Stimulated activated CD8-positive, alpha-beta memory T cell treated with anti-CD3 and anti-CD28 coated beads, Interleukin-15, amount 100 ng/mL, for 1 hour (primary cell): ENCODE measurements around the gene APPL2.
"Not testable (repeated sequence)": the region's sequence is repeated elsewhere in the genome, so short reads cannot be mapped to it uniquely, and the experiment has no call there.

Experiments used
- DNase-seq: peaks from one replicate; pipeline ENCODE4 v3.0.0-alpha.2; 2020; ENCODE audit warnings: low read depth

The APPL2 gene

DNA sequence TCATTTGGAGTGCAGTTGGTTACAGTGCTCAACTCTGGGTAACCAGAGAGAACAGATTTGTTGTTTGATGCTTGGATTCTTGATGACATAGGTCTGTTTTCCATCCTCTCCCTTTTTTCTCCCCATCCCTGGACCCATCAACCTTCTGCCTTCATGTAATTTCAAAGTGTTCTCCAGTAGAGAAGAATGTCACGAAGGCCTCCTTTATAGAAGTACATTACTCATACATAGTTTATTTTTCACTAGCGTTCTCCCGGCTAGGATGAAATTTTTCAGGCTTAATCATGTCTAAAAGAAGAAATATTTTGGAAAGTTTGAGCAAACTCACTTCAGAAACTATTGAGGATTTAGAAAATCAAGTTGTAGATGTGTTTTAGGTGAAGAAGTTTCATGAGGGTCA lies 20.9 kb upstream of the APPL2 start:
- DNase-seq = no peak

DNA sequence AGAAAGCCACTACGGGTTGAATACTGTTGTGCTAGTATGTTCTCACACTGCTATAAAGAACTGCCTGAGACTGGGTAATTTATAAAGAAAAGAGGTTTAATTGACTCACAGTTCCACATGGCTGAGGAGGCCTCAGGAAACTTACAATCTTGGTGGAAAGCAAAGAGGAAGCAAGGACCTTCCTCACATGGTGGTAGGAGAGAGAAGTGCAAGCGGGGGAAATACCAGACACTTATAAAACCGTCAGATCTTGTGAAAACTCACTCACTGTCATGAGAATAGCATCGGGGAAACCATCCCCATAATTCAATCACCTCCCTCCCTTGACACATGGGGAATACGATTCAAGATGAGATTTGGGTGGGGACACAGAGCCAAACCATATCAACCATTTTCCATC lies 20.5 kb upstream of the APPL2 start:
- not testable (repeated sequence) for DNase-seq

DNA sequence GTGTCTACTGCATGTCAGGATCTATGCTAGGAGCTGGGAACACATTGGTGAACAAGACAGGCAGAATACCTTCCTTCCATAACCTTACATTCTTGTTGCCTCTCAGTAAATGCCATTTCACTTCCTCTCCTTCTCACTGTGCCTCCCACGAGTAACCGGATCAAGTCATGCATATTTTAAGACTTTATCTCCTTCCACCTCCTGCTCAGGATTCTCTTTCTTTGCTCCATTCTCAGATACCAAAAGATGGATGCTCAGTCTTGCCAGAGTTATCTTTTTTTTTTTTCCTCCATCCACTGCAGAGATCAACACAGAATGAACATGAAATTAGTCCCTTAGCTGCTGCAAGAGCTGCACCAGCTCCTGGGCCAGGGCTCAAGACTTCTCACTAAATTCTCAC lies 20.0 kb upstream of the APPL2 start:
- DNase-seq = no peak

DNA sequence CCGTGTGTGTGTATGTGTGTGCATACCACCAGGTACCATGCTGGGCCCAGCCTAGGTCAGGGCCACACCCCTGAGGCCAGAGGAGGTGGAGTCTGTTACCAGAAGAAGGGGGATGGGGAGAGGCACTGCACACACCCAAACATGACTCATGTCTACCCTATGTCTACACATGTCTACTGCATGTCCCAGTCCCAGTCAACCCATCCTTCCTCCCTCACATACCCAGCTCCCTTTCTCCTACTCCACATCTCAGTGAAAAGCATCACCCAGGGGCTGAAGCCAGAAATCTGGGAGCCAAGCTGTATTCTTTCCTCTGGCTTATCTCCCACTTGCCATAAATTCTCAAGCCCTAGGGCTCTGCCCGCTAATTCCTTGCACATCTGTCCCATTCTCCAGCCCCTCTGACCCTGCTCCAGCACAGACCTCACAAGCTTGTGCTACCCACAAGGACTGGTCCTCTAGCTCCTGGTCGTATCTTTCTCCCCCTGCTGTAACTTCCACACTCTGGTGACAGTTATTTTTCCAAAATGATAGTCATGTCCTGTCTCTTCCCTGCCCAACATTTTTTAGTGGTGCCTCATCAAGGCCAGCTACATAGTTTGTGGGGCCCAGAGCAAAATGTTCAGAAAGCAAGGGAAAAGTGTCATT lies 18.0 kb upstream of the APPL2 start:
- DNase-seq = no peak

DNA sequence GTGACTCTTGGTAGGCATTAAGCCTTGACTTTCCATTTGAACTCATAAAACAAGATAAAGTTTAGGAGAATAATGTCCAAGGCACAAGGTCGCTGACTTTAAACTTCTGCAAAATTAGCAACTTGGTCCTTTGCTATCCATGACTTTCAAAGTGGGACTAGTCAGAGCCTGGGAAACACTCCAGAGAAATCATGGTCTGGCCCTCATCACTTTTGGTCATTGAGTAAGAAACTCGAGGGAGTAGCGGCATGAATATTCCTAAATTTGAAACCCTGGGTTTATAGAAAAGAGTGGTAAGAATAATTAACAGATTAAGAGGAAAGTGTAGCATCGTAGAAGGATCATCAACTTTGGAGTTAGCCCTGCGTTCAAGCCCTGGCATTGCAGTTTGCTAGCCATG lies 16.9 kb upstream of the APPL2 start:
- no peak for DNase-seq

DNA sequence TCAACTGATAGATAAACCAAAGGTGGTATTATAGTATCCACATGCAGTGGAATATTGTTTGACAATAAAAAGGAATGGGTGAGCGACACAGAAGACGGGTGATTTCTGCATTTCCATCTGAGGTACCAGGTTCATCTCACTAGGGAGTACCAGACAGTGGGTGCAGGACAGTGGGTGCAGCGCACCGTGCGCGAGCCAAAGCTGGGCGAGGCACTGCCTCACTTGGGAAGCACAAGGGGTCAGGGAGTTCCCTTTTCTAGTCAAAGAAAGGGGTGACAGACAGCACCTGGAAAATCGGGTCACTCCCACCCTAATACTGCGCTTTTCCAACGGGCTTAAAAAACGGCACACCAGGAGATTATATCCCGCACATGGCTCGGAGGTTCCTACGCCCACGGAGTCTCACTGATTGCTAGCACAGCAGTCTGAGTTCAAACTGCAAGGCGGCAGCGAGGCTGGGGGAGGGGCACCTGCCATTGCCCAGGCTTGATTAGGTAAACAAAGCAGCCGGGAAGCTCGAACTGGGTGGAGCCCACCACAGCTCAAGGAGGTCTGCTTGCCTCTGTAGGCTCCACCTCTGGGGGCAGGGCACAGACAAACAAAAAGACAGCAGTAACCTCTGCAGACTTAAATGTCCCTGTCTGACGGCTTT lies 9.9 kb upstream of the APPL2 start:
- not testable (repeated sequence) for DNase-seq

DNA sequence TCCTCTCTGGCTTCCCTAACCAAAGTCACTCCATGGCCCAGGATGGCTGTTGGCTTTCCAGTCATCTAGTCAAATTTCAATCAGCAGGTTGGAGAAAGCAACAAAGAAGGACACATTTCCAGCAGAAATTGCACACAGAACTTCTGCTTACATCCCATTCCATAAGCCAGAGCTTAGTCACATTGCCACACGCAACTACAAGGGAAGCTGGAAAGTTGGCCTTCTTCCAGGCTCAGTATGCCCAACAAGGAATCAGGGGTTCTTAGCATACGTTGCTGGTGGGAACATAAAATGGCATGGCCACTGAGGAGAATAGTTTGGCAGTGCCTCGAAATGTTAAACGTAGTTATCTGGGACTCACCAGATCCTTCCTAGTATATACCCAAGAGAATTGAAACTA lies 9.3 kb upstream of the APPL2 start:
- DNase-seq = no peak

DNA sequence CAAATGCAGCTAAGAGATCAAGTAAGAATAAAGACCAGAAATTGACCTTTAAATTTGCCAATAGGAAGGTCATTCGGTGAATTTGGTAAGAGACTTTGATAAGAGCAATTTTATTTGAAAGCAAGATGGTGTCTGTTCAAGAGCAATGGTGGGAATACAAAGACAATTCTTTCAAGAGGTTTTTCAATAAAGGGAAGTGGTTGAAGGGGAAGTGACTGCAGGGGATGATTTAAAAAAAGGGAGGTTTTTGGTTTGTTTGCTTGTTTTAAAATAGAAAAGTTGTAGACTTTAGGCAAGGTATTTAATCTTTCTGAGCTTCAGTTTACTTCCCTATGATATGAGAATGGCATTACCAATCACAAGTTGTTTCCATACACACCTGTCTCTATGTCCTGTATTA lies 4.3 kb upstream of the APPL2 start:
- DNase-seq = no peak

DNA sequence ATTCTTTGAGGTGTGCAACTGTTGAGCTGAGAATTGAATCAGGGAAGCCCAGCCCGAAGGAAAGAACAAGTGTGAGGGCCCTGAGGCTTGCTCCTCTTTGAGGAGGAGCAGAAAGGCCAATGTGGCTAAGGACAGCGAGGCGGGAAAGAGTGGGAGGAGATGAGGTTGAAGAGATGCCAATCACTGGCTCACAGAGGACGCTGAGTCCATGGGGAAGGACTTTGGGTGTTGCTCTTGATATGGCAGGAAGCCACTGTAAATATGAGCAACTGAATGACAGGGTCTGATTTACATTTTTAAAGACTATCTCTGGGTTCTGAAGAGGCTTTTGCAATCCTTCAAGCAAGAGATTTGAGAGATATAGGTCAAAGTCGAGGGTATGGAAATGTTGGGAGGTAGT lies 3.3 kb upstream of the APPL2 start:
- no peak for DNase-seq

DNA sequence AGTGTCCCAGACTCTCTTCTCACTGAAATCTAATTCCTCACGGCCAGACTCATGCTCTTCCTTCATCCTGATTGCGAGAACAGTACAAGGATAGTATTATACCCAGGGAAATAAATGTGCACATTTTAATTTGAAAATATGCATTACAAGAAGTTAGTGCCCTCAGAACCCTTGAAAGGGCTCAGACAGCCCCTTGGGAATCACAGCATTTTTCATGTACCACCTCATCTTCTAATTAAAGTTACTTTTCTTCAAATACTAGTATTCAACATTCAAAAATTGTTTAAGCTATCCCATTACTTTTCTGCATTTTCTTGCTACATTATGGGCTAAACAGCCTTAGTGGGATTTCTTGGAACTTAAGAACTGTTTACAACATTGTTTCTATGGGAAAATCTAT lies 1.7 kb upstream of the APPL2 start:
- no peak for DNase-seq

DNA sequence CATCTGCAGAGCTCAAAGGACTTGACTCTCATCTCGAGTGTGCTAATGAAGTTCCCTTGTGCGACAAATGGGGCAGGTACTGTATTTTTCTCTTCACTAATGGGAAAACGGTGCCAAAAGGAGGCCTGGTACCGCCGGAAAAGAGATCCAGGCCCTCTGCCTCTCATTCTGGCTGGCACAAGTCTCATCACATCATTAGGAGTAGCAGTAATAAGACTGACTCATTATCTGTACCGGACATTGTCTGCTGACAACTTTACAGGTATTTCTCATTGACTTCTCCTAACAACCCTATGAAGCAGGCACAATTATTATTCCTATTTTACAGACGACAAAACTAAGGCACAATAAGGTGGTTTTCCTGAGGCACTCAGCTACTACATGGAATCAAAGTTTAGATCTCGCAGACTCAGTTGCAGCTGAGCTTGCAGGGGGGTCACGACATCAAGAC lies 668 bp downstream of the APPL2 start:
- DNase-seq = no peak

DNA sequence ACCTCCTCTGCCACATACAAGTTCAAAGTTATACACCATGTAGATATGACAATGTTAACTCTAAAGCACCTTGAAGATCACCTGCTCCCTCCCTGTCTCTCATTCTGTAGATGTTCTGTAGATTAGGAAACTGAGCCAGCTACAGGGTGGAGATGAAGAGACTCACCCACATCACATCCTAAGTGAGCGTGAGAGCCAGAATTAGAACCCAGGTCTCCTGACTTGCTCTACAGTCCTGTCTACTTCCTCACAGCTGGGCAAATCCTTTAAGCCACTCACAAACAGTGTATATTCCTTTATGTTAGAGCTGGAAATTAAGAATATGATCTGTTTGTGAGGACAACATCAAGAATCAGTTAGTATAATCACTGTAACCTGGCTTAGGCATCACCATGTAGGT lies 1.8 kb downstream of the APPL2 start:
- no peak for DNase-seq

DNA sequence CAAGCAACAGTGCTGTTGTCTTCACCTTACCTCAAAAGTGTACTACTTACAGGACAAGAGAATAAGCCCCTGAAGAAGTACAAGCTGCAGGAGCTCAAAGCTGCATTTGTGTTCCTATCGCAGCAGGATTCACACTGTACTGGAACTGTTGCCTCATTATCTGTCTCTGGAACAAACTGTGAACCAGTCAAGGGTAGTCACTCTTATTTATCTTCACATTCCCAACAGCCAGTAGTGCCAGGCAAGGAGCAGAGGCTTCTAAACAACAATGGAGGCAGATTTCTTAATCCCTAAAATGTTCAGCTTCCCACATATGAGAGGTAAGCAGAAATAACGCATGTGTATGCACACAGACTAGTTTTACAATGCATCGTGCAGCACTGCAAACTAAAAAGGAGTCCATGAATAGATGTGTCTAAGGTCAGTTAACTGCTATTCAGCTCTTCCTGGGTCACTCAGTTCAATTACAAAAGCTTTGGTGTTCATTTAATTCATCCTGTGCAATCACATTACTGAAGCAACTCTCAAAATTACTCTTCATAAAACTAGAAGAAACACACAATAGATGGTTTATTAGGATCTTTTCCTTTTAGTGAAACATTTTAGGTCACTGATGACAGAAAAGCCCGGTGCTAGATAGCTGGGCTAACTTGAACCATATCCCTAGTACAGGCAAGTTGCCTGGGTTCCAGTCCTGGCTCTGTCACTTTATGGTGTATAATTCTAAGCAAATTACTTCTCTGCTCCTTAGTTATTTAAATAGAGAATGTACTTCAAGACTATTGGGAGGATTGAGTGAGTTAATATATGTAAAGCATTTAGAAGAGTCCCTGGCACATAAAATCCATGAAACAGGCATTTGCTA lies 2.7 kb downstream of the APPL2 start:
- no peak for DNase-seq

DNA sequence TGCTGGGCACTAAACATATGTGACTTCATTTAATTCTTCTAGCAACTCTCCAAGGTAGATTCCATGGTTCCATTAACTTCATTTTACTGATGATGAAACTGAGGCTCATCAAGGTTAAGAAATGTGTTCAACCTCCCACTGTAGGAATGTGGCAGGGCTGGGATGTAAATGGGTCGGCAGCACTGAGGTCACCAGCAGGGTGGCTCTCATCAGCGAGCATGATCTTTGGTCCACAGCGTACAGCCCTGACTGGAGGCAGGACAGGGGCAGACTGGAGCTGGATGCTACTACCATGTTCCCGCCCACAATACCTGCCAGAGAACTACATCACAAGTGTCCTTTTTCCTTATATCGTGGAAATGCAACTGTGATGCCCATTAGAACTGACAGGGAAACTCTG lies 4.6 kb downstream of the APPL2 start:
- no peak for DNase-seq

DNA sequence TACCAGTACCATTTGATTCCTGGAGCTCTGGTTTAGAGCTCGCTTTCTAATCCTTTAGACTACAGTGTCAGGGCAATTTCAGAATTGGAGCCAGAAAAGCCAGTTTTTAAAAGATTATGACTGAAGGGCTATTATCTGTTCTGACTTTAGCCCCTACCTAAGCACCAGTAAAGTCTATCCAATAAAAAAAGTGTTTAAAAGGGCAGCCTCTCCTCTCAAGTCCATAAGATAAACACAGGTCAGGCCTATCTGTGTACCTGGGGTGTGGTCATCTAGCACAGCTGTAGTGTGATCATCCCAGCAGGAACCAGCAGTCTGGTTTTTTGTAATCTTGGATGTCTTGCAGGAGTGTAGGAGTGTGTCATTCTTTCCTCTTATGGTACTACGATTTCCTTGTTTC lies 6.6 kb downstream of the APPL2 start:
- DNase-seq = no peak

DNA sequence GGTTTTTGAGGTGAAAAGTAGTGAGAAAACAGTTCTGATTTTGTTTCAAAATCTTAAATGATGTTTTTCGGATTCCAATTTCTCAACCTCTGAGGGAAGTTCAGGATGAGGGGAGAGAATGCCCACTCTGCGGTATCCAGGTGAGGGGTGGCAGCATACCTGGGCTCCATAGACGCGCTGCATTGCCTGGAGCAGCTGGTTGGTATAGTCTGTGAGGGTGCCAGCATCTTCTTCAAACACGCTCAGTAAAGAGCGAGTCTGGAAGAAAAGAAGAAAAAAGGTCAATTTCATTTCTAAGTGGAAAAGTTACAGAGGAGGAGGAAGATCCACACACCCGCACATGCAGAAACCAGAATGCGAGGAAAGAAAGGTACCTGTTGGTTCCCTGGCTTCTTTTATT lies 7.0 kb downstream of the APPL2 start:
- no peak for DNase-seq

DNA sequence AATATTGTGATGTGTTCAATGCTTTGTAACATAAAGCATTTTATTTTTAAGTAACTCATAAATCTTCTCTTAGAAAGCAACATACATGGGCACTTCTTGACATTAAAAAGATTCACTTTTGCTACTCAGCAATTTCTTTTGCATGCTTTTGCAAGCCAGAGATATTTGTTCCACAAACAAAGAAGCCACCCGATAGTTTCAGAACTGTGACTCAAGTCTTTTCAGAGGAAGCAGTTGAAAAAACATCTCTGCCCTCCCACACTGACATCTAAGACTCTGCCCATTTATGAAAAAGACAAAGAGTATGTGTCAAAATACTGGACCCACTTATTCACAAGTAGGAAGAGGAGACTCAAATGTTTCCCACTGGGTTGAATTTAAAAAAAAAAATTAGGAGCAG lies 7.5 kb downstream of the APPL2 start:
- DNase-seq = no peak

DNA sequence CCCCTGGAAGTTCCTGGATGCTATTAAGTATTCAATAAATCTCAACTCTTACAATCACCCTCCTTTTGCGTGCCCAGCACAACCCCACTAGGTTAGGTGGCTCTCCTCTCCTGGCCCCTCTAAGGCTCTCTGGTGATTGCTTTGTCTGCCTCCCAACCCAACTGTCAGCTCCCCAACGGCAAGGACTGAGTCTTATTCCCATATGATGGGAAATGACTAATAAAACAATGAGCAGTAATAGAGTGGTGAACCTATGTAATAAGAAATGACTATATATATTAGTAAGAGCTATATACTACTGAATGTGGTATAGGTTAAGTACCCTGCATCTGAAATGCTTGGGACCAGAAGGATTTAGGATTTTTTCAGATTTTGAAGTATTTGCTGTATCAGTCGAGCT lies 8.1 kb downstream of the APPL2 start:
- DNase-seq = no peak

DNA sequence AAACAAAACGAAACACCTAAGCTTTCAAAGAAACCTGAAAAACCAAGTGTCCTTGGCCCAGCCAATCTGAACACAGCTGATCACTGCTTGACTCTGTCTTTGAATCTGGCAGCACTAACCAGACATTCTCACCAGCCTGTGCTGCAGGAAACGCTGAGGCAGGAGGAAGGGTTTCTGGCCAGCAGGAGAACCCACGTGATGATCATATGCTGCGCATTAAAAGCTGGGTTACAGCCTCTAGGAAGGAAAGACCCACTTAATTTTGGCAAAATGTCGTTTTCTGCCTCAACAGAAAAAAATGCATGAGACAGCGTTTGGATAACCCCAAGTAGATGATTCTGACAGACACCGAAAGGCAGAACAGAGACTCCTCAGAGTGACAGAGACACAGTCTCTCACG lies 9.8 kb downstream of the APPL2 start:
- no peak for DNase-seq

DNA sequence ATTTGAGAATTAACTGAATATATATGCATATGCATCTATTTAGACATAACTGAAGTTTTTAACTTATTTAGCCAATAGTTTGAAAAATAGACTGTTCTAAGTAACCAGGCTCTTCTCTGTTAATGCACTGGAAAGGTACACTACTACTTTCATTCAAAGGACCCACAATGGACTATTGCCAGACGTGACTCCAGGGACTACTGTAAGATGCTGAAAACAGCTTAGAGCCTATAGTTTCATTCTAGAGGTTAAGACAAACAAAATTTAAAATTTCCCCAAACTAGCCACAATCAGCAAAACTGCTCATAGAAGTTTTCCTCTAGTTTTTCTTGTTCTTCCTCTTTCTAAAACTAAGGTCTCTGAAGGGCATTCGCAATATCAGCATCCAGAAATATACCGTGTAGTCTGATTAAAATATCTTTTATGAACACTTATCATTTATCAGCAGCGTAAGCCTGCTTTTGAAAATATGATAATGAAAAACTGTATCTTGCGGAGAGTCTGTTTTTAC lies 10.4 kb downstream of the APPL2 start:
- no peak for DNase-seq

DNA sequence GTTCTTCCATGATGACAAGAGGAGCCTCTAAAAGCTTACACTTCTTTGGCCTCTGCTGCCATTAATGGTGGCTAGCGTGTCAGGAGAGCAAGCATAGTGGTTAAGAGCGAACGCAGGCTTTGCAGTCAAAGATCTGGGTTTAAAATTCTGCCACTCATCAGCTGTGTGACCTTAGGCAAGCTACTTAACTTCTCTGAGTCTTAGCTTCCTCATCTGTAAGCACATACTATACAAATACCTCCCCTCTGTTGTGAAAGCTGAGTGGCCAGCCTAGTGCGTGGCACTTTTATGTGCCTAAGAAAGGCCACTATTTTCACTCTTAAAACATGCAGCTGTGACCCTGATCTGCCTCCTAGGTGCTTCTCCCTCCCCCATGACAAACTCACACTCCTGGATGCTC lies 11.6 kb downstream of the APPL2 start:
- DNase-seq = no peak

DNA sequence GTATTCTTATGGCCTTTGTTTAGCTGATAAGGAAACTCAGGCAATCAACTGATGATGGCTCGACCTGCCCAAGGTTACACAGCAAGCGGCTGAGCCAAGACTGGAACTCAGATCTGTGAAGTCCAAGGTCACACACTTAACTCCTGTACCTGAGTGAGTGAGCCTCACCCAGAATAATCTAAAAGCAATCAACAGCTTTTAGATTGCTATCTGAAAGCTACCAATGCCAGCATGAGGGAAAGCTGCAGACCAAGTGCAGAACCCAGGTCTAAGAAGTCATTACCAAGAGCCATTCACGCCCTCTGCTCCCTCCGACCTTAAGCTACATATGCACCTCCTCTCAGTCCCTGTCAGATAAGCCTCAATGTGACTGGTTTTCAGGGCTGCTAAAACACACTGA lies 12.1 kb downstream of the APPL2 start:
- no peak for DNase-seq

DNA sequence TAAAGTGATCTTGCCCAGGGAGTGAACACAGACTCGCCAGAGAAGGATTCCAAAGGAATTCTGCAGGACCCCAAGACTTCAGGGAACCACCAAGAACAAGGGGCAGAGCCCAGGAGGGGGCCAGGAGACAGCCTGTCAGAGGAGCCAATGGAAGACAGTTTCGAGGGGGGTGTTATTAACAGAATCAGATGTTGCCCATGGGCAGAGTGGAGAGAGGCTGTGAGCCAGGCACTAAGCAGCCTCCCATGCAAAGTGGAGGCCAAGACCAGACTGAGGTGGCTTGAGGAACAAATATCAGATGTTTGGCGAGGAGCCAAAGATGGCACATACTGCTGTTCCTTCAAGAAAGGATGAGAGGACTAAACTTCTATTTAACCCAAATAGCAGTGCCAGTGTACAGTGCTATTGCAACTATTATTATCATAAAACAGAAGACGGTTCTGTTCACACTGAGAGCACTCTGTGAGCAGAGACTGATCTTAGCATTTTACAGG lies 12.6 kb downstream of the APPL2 start:
- no peak for DNase-seq
